ENCODE data around the gene SUGP2. TPM values are rescaled to one million over a fixed set of nuclear protein-coding genes. Genes with fewer than 3 reads are reported as not detected.

SUGP2 gene
- total RNA-seq, 1 donor from 2014 or later = 19.8 TPM

Other genes starting within 250 kb of the SUGP2 start
- gene COMP, start 242.2 kb downstream of the SUGP2 start, total RNA-seq = 15.7 TPM
- gene UPF1, start 201.6 kb downstream of the SUGP2 start, total RNA-seq = 30.8 TPM
- gene CERS1, start 137.4 kb downstream of the SUGP2 start, total RNA-seq = 17.7 TPM
- 67.8 TPM for gene COPE, start 114.1 kb downstream of the SUGP2 start, total RNA-seq
- gene DDX49, start 113.8 kb downstream of the SUGP2 start, total RNA-seq = 35.0 TPM
- gene HOMER3, start 92.3 kb downstream of the SUGP2 start, total RNA-seq = 54.8 TPM
- 27.1 TPM for gene ARMC6, start 86 bp upstream of the SUGP2 start, total RNA-seq
- 7.8 TPM for gene SLC25A42, start 30.5 kb upstream of the SUGP2 start, total RNA-seq
- gene TMEM161A, start 105.0 kb upstream of the SUGP2 start, total RNA-seq = 11.0 TPM
- not detected for gene MEF2B, start 136.7 kb upstream of the SUGP2 start, total RNA-seq
- 4.2 TPM for gene BORCS8, start 158.6 kb upstream of the SUGP2 start, total RNA-seq
- gene RFXANK, start 158.7 kb upstream of the SUGP2 start, total RNA-seq = 56.9 TPM
- gene NR2C2AP, start 169.9 kb upstream of the SUGP2 start, total RNA-seq = 7.3 TPM
- gene NCAN, start 178.4 kb upstream of the SUGP2 start, total RNA-seq = not detected
- 1.6 TPM for gene TM6SF2, start 239.8 kb upstream of the SUGP2 start, total RNA-seq

All from skeletal muscle tissue (tissue), 1 donor.